Measurements from ENCODE around the gene PAAF1. TPM values are rescaled to one million over a fixed set of nuclear protein-coding genes. Genes with fewer than 3 reads are reported as not detected.

PAAF1 gene
- total RNA-seq, 2 experiments from 2014 or later: 6.2 to 6.4 TPM

Other genes starting within 250 kb of the PAAF1 start
- 10 to 100 TPM; 23.1 to 25.7 TPM for gene PLEKHB1, start 230.4 kb upstream of the PAAF1 start, total RNA-seq
- gene RAB6A, start 115.9 kb upstream of the PAAF1 start, total RNA-seq: 10 to 100 TPM; 43.7 to 53.3 TPM
- 10 to 100 TPM; 10.2 to 13.7 TPM for gene MRPL48, start 89.1 kb upstream of the PAAF1 start, total RNA-seq
- 10 to 100 TPM; 22.0 to 25.1 TPM for gene COA4, start 153 bp upstream of the PAAF1 start, total RNA-seq
- gene DNAJB13, start 74.0 kb downstream of the PAAF1 start, total RNA-seq: not detected
- gene UCP2, start 105.8 kb downstream of the PAAF1 start, total RNA-seq: 100 to 1,000 TPM; 151 to 156 TPM
- 1 to 10 TPM; 1.7 to 2.2 TPM for gene UCP3, start 132.1 kb downstream of the PAAF1 start, total RNA-seq